ENCODE data around the gene ZFYVE9.
"Not testable (repeated sequence)": the region's sequence is repeated elsewhere in the genome, so short reads cannot be mapped to it uniquely, and the experiment has no call there.

Gene ZFYVE9

GRCh38 chr1:52140633-52141512 is 1.0 kb upstream of the ZFYVE9 start:
- Histone ChIP-seq H3K79me2 (ENCODE audit: insufficient read depth, low read length) (peaks cover 44% of the 10 kb centered on the region), H3K9ac (ENCODE audit: low read depth, low read length) (peak overlapping the region; percentile 97), H3K27ac (ENCODE audit: low read length) (peak overlapping the region; percentile 73; the same call in 1 of the 2 replicates), H3K4me3 (ENCODE audit: low read depth in 1 of 2, low read length in 2 of 2) (peak overlapping the region; percentile 61 to 71; a peak in 3 of 4 replicates), H3K4me1 (ENCODE audit: insufficient read depth, low read length) (peaks cover 55% of the 10 kb centered on the region), H3K9me3 (ENCODE audit: insufficient read depth, low read length, severe bottlenecking) (no peaks in the 10 kb centered on the region), H3K4me2 (ENCODE audit: insufficient read depth, low read length) (peak overlapping the region; percentile 83), H4K20me1 (ENCODE audit: insufficient read depth, low read length) (peaks cover 4% of the 10 kb centered on the region; the same call in 1 of the 2 replicates), H3K36me3 (ENCODE audit: insufficient read depth, low read length) (no peaks in the 10 kb centered on the region; the same call in 1 of the 2 replicates), H2AFZ (ENCODE audit: low read depth, low read length) (peak overlapping the region; percentile 93), H3K27me3 (ENCODE audit: insufficient read depth, low read length, poor library complexity) (no peaks in the 10 kb centered on the region)
- no peak for TF ChIP-seq EZH2 (IDR thresholded peaks at IDR 0.05; ENCODE audit: borderline replicate concordance, low read depth, low read length, severe bottlenecking)
- TF ChIP-seq CTCF (IDR thresholded peaks at IDR 0.05; ENCODE audit: borderline replicate concordance, extremely low read depth, low read length, poor library complexity, severe bottlenecking): no peak
- ATAC-seq (ENCODE audit: insufficient read depth, low read depth) (no peak), DNase-seq (no peak)

GRCh38 chr1:52142220-52143183 is 613 bp downstream of the ZFYVE9 start:
- H3K9me3 ChIP-seq (ENCODE audit: insufficient read depth, low read length, severe bottlenecking): no peaks in the 10 kb centered on the region
- peak overlapping the region; percentile 93 for H2AFZ ChIP-seq (ENCODE audit: low read depth, low read length)
- DNase-seq (peak; percentile 46), ATAC-seq (ENCODE audit: insufficient read depth, low read depth) (peak; percentile 65)
- peaks cover 7% of the 10 kb centered on the region; the same call in 1 of the 2 replicates for H4K20me1 ChIP-seq (ENCODE audit: insufficient read depth, low read length)
- peaks cover 55% of the 10 kb centered on the region for H3K4me1 ChIP-seq (ENCODE audit: insufficient read depth, low read length)
- H3K9ac ChIP-seq (ENCODE audit: low read depth, low read length): peak overlapping the region; percentile 97
- no peaks in the 10 kb centered on the region; the same call in 1 of the 2 replicates for H3K36me3 ChIP-seq (ENCODE audit: insufficient read depth, low read length)
- H3K27me3 ChIP-seq (ENCODE audit: insufficient read depth, low read length, poor library complexity): no peaks in the 10 kb centered on the region
- H3K79me2 ChIP-seq (ENCODE audit: insufficient read depth, low read length): peaks cover 61% of the 10 kb centered on the region
- H3K4me3 ChIP-seq (ENCODE audit: low read depth in 1 of 2, low read length in 2 of 2): peak overlapping the region; percentile 61 to 71
- TF ChIP-seq EZH2 (IDR thresholded peaks at IDR 0.05; ENCODE audit: borderline replicate concordance, low read depth, low read length, severe bottlenecking): no peak
- TF ChIP-seq CTCF (IDR thresholded peaks at IDR 0.05; ENCODE audit: borderline replicate concordance, extremely low read depth, low read length, poor library complexity, severe bottlenecking): no peak
- peak overlapping the region; percentile 73 for H3K27ac ChIP-seq (ENCODE audit: low read length)
- H3K4me2 ChIP-seq (ENCODE audit: insufficient read depth, low read length): peak overlapping the region; percentile 83

- peaks cover 13% of the 10 kb centered on the region; the same call in 1 of the 2 replicates for H4K20me1 ChIP-seq (ENCODE audit: insufficient read depth, low read length)
- peaks cover 45% of the 10 kb centered on the region for H3K4me1 ChIP-seq (ENCODE audit: insufficient read depth, low read length)
- H3K79me2 ChIP-seq (ENCODE audit: insufficient read depth, low read length): peaks cover 87% of the 10 kb centered on the region
- H3K4me3 ChIP-seq (ENCODE audit: low read depth in 1 of 2, low read length in 2 of 2): peak overlapping the region in 1 of 2 experiments; percentile 2; a peak in 1 of 4 replicates
- no peak overlapping the region; the same call in 1 of the 2 replicates for H3K9ac ChIP-seq (ENCODE audit: low read depth, low read length)
- H3K9me3 ChIP-seq (ENCODE audit: insufficient read depth, low read length, severe bottlenecking): no peaks in the 10 kb centered on the region
- H3K27me3 ChIP-seq (ENCODE audit: insufficient read depth, low read length, poor library complexity): no peaks in the 10 kb centered on the region
- no peak for TF ChIP-seq EZH2 (IDR thresholded peaks at IDR 0.05; ENCODE audit: borderline replicate concordance, low read depth, low read length, severe bottlenecking)
- no peak for TF ChIP-seq CTCF (IDR thresholded peaks at IDR 0.05; ENCODE audit: borderline replicate concordance, extremely low read depth, low read length, poor library complexity, severe bottlenecking)
- DNase-seq: no peak
- no peak overlapping the region for H2AFZ ChIP-seq (ENCODE audit: low read depth, low read length)
- H3K27ac ChIP-seq (ENCODE audit: low read length): no peak overlapping the region
- H3K36me3 ChIP-seq (ENCODE audit: insufficient read depth, low read length): no peaks in the 10 kb centered on the region; the same call in 1 of the 2 replicates
- H3K4me2 ChIP-seq (ENCODE audit: insufficient read depth, low read length): peak overlapping the region; percentile 83
- ATAC-seq (ENCODE audit: insufficient read depth, low read depth): no peak
These were observed 3.2 kb downstream of the ZFYVE9 start for GRCh38 chr1:52145137-52145536.

GRCh38 chr1:52150445-52150844 is 8.6 kb downstream of the ZFYVE9 start:
- not testable (repeated sequence) for H3K4me1 ChIP-seq (ENCODE audit: insufficient read depth, low read length); H3K27me3 ChIP-seq (ENCODE audit: insufficient read depth, low read length, poor library complexity); H3K27ac ChIP-seq (ENCODE audit: low read length); H3K9me3 ChIP-seq (ENCODE audit: insufficient read depth, low read length, severe bottlenecking); DNase-seq; H3K4me2 ChIP-seq (ENCODE audit: insufficient read depth, low read length); H3K9ac ChIP-seq (ENCODE audit: low read depth, low read length); H2AFZ ChIP-seq (ENCODE audit: low read depth, low read length); H3K36me3 ChIP-seq (ENCODE audit: insufficient read depth, low read length); ATAC-seq (ENCODE audit: insufficient read depth, low read depth); H3K4me3 ChIP-seq (ENCODE audit: low read depth in 1 of 2, low read length in 2 of 2)
- Histone ChIP-seq H3K79me2 (ENCODE audit: insufficient read depth, low read length) (peaks cover 94% of the 10 kb centered on the region), H4K20me1 (ENCODE audit: insufficient read depth, low read length) (peaks cover 32% of the 10 kb centered on the region)

Data from DND-41 (cell line).